ENCODE results near the gene CYRIA.

The CYRIA gene

GRCh38 chr2:16629770-16630169 is 35.9 kb downstream of the CYRIA start:
- DNase-seq (ENCODE audit: low read depth, low spot score), result no peak

- no peak for DNase-seq (ENCODE audit: low read depth, low spot score)
Observed at GRCh38 chr2:16629044-16629443, 36.6 kb downstream of the CYRIA start.

DNA sequence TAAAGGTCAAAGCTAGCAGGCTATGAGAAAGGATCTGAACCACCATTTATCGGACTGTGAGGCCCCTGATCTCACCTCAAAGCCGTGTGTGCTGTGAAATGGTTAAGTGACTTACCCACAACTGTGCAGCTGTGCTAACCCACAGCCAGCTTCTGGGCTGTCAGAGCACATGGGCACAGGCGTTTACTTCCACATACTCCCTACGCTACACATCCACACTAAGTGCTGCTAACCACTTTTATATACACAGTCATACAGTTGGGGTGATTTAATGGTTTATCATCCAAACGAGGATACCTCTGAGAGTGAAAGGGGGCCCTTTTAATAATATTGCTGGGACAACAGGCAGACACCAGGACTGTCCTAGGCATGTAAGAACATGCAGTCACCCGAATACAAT is 37.3 kb downstream of the CYRIA start:
- DNase-seq (ENCODE audit: low read depth, low spot score), result no peak

- no peak for DNase-seq (ENCODE audit: low read depth, low spot score)
Observed at GRCh38 chr2:16626997-16627605, 38.5 kb downstream of the CYRIA start.

- DNase-seq (ENCODE audit: low read depth, low spot score), result no peak
Observed at GRCh38 chr2:16626497-16626896, 39.1 kb downstream of the CYRIA start.

DNA sequence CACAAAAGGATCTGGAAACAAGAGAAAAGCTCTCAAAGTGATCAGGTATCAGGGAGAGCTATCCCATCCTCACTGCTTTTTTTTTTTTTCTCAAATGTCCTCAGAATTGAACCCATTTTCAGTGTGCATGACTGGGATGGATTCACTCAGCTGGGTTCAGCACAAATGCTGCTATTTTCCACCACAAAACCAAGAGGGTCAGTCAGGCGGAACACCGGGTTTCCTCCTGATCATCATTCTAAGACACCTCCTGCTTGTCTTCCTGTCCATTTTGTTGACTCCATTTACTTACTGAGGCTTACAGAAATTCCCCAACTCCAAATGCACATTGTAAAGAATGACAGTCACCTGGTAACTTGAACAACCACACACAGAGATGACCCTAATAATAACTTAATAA is 39.9 kb downstream of the CYRIA start:
- no peak for DNase-seq (ENCODE audit: low read depth, low spot score)

DNA sequence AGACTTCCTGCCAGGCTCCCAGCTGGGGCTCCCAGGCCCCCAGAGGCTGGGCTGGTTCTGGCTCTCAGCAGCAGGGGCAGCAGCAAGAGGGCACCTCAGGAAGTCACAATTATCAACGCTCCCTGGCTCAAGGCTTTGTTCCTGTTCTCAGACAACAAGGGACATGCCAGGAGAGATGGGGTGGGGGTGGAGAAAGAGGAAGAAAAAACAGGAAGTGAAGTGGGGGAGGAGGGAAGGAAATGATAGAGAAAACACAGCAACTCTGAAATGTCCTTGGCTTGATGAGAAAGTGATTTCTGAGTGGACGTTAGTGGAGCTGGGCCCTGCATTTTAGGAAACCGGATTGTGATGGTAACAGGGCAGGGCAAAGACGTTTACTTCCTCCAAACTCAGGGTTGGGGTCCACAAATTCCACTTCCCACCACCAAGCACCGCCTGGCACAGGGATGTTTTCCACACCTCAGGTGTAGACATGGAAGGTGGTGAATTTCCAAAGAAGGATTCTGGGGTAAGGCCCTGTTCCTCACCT is 40.4 kb downstream of the CYRIA start:
- DNase-seq (ENCODE audit: low read depth, low spot score), result no peak

DNA sequence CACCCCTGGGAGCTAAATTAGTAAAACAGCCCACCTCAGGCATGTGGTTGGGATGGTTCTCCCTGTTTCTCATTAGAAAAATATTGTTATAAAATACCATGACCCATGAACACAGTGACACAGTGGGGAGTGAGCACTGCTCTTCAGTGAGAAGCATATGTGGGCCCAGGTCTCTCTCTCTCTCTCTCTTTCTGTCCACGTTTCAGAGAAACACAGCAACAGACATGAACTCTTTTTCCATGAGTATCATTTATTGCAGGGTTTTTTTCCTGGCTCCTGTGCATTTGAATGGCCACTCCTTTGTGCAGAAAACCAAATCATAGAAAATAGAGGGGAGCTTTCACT is 41.2 kb downstream of the CYRIA start:
- DNase-seq (ENCODE audit: low read depth, low spot score), result no peak

- DNase-seq (ENCODE audit: low read depth, low spot score), result no peak
Observed at GRCh38 chr2:16623564-16624435, 41.8 kb downstream of the CYRIA start.

DNA sequence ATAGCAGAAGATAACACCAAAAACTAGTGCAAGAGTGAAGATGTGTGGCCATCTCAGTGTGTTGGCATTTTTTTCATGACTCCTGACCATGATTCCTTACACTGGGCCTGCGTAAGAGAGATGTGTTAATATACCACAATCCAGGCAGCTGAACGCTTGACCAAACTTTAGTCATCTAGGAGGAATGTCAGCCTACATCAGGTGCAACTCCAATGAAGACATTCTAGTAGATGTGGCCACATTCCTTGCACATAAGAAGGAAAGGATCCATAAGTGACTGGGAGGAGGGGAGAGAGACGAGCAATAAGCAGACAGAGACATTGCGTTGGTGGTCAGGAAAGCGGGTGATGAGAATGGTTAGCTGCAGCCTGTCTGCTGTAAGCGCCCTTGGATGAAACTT is 42.6 kb downstream of the CYRIA start:
- no peak for DNase-seq (ENCODE audit: low read depth, low spot score)

DNA sequence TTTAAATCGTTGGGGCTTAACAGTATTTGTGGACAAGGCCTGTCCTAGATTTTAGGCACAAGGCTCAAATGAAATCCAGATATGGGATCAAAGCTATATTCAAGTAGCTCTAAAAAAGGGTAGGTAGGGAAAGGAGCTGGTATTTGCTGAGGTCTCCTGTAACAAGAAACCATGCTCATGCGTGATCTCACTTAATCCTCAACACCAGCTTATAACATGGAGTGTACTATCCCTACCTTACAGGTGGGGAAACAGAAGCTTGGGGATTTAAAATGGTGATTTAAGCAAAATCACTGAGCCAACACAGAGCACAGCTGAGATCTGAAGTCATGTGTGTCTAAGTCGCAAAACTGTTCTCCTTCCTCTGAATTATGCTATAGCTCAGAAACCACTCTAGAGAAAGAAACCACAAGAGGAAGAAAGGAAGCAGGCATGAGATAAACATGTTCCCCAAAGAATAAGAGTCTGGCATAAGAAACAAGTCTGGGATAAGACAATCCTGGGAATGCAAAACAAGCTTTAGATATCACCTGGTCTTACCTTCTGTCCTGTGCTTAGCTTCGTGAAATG is 43.1 kb downstream of the CYRIA start:
- DNase-seq (ENCODE audit: low read depth, low spot score), result no peak

DNA sequence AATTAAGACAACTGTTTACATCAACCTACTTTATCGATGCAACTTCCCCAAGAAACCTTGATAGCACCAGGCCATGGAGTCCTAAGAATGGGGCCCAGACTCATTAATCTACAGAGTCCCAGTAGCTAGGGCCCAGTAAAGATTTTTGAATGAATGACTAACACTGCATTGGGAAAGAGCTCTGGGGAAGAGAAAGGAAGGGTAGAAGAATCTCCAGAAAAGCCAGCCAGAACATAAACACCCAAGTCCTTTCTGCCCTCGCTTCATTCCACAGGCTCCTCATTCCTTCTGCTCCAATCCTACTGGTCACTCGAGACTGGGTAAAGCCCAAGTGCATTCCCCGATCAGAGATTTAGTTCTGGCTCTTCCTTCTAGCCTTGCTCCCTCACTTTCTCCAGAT is 44.3 kb downstream of the CYRIA start:
- no peak for DNase-seq (ENCODE audit: low read depth, low spot score)

DNA sequence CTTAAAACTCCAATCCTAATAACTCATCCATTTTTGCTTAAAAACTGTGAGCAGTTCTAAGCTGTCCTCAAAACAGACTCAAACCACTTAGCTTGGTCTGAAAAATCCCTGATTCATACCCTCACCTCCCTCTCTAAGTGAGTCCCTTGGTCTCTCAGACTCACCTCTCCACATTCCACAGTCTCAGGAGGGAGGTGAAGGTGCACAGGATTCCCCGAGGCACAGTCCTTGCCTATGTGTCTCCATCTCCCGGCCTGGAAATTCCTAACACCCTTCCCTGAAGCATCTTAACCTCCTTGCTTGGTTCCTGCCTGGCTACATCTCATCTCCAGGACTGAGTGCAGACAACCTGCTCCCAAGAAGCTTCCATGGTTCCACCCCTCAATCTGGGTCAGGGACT is 45.0 kb downstream of the CYRIA start:
- no peak for DNase-seq (ENCODE audit: low read depth, low spot score)

DNA sequence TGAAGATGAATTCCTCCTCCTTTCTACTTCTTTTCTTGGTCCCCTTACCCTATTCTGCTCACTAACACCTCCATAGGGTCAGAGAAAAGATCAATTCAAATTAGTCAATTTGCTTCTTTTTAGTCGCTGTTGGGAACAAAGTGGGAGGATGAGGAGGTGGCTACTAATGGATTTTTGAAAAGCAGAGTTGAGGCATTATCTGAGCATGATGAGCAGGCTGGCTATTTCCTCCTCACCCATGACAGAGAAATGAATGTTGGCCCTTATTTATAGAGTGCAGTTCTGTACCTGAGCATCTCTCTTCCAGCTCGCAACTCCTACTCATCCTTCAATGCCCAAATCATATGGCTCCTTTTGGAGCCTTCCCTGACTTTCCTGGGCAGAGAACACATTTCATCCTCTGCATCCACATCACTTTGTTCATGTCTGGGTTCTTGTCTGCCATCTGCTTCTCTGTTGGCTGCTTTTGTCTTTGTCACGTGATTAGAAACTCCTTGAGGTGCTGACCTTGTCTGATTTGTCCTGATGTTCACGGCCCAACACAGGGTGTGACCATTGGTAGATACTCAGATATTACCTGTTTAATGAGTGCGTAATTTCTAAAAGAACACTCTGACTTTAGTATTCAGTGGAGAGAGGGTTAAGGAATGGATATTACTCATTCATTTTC is 45.9 kb downstream of the CYRIA start:
- no peak for DNase-seq (ENCODE audit: low read depth, low spot score)

GRCh38 chr2:16617282-16618266 is 48.1 kb downstream of the CYRIA start:
- no peak for DNase-seq (ENCODE audit: low read depth, low spot score)

Measured in iPS DF 19.7 (cell line).